Panc1 (cell line): ENCODE data around the gene LY86. TPM values are rescaled to one million over a fixed set of nuclear protein-coding genes. Genes with fewer than 3 reads are reported as not detected.

Experiments
- ATAC-seq: fragments of 200-7000 bp; cut with Tn5 transposase; 2 replicates; pipeline ENCODE4 v1.9.1; 2020; ENCODE audit warnings: mild to moderate bottlenecking, moderate library complexity
- BruUV-seq: library from RNA; stranded (reverse); fragments of 400-500 nt; replicated peaks from 2 replicates; lab custom pipeline; 2021; lab: Mats Ljungman, UMichigan
- CTCF ChIA-PET: fragments of 300-600 bp; sonication (Branson Sonifier 250); formaldehyde crosslinking; loops from one replicate; lab custom pipeline; 2022; ENCODE audit warnings: antibody characterized with exemption; lab: Charles Lee
- POLR2A ChIA-PET: fragments of 300-600 bp; sonication (Branson Sonifier 250); formaldehyde crosslinking; loops from one replicate; lab custom pipeline; 2022; ENCODE audit warnings: antibody characterized with exemption; lab: Charles Lee
- DNase-seq: peaks from one replicate; pipeline ENCODE4 v3.0.0-alpha.2; 2010; ENCODE audit warnings: low read depth, low spot score
- H3K27ac ChIP-seq: 2 replicates; pipeline ENCODE4 v1.5.1; 2011; ENCODE audit warnings: mild to moderate bottlenecking, low read length, inconsistent platforms
- H3K27me3 ChIP-seq: fragments of 200-500 bp; sonication (Bioruptor generic); 2 replicates; pipeline ENCODE4 v1.6.0; 2014; ENCODE audit warnings: low read length, inconsistent platforms; ENCODE audit not compliant: control insufficient read depth, insufficient read depth
- H3K36me3 ChIP-seq: fragments of 200-500 bp; sonication (Bioruptor generic); 2 replicates; pipeline ENCODE4 v1.5.1; 2014; ENCODE audit warnings: inconsistent platforms, mild to moderate bottlenecking, low read length, moderate library complexity; ENCODE audit not compliant: control insufficient read depth, insufficient read depth
- H3K4me1 ChIP-seq: 2 replicates; pipeline ENCODE4 v1.5.1; 2011; ENCODE audit warnings: inconsistent platforms, mild to moderate bottlenecking, low read length, moderate library complexity; ENCODE audit not compliant: control insufficient read depth, insufficient read depth
- H3K4me3 ChIP-seq, 2 experiments: 2 replicates each; pipeline ENCODE4 v1.5.1; 2011 to 2012; ENCODE audit warnings: low read depth in 2 of 2, low read length in 2 of 2, mild to moderate bottlenecking in 2 of 2, inconsistent platforms in 1 of 2, moderate library complexity in 1 of 2
- H3K9me3 ChIP-seq: fragments of 200-500 bp; sonication (Bioruptor generic); 2 replicates; pipeline ENCODE4 v1.5.1; 2014; ENCODE audit warnings: low read depth, mild to moderate bottlenecking, inconsistent platforms, low read length, moderate library complexity; ENCODE audit not compliant: control insufficient read depth, insufficient read depth
- POLR2AphosphoS5 ChIP-seq: IDR thresholded peaks from 2 replicates; pipeline ENCODE4 v1.6.1; 2012; ENCODE audit warnings: mild to moderate bottlenecking, low read depth, low read length, moderate library complexity
- SIN3A ChIP-seq: IDR thresholded peaks from 2 replicates; pipeline ENCODE4 v1.6.1; 2012; ENCODE audit warnings: low read depth, mild to moderate bottlenecking, low read length, moderate library complexity, borderline replicate concordance; ENCODE audit not compliant: insufficient read depth
- TCF7L2 ChIP-seq: IDR thresholded peaks from 2 replicates; pipeline ENCODE4 v1.6.1; 2011; ENCODE audit warnings: mild to moderate bottlenecking, low read depth, low read length, inconsistent platforms
- in situ Hi-C: cut with HindIII; loops from 2 replicates; pipeline ENCODE4 v1.10.0; 2016; ENCODE audit warnings: low sequenced_read_pairs, low pct_unique_long_range_greater_than_20kb
- intact Hi-C: fragments of 100-400 bp; cut with micrococcal nuclease; formaldehyde crosslinking; loops from one replicate; pipeline ENCODE4 v1.10.0; 2022; ENCODE audit not compliant: unreplicated experiment
- total RNA-seq: library from RNA; stranded (reverse); gene quantifications from one replicate; pipeline ENCODE4 v1.2.1, GENCODE V29; 2021; ENCODE audit not compliant: unreplicated experiment
- TF ChIP-seq, protein P1 (sequence below): fragments of 450-650 bp; IDR thresholded peaks from 2 replicates; pipeline ENCODE4 v1.5.1; 2017; ENCODE audit warnings: mild to moderate bottlenecking
- TF ChIP-seq, protein P2 (sequence below), 2 experiments: IDR thresholded peaks; 2 replicates each; pipeline ENCODE4 v1.6.1; 2011 to 2012; ENCODE audit warnings: low read depth in 2 of 2, control low read depth in 1 of 2, low read length in 1 of 2, mild to moderate bottlenecking in 1 of 2, moderate library complexity in 1 of 2; ENCODE audit not compliant: insufficient read depth in 1 of 2

Gene LY86
- total RNA-seq, 1 experiment from 2014 or later = not detected

- peaks cover 2% of the 10 kb centered on the region; the same call in 1 of the 2 replicates for H3K27me3 ChIP-seq
- CTCF ChIA-PET = no interaction called here
- no peak overlapping the region for H3K27ac ChIP-seq
- no peak overlapping the region for H3K4me3 ChIP-seq
- POLR2A ChIA-PET = no interaction called here
- no TSS peak for BruUV-seq
- no peak for ATAC-seq
- intact Hi-C loops (no loop called here), in situ Hi-C loops (no loop called here)
- H3K9me3 ChIP-seq = 0 out of 2 replicates have a peak, but pooled peaks cover 6% of the 10 kb centered on the region
- DNase-seq = no peak
- TF ChIP-seq SIN3A (no peak), POLR2AphosphoS5 (no peak), TCF7L2 (no peak)
- TF ChIP-seq, protein P1, sequence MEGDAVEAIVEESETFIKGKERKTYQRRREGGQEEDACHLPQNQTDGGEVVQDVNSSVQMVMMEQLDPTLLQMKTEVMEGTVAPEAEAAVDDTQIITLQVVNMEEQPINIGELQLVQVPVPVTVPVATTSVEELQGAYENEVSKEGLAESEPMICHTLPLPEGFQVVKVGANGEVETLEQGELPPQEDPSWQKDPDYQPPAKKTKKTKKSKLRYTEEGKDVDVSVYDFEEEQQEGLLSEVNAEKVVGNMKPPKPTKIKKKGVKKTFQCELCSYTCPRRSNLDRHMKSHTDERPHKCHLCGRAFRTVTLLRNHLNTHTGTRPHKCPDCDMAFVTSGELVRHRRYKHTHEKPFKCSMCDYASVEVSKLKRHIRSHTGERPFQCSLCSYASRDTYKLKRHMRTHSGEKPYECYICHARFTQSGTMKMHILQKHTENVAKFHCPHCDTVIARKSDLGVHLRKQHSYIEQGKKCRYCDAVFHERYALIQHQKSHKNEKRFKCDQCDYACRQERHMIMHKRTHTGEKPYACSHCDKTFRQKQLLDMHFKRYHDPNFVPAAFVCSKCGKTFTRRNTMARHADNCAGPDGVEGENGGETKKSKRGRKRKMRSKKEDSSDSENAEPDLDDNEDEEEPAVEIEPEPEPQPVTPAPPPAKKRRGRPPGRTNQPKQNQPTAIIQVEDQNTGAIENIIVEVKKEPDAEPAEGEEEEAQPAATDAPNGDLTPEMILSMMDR = no peak
- TF ChIP-seq, protein P2, sequence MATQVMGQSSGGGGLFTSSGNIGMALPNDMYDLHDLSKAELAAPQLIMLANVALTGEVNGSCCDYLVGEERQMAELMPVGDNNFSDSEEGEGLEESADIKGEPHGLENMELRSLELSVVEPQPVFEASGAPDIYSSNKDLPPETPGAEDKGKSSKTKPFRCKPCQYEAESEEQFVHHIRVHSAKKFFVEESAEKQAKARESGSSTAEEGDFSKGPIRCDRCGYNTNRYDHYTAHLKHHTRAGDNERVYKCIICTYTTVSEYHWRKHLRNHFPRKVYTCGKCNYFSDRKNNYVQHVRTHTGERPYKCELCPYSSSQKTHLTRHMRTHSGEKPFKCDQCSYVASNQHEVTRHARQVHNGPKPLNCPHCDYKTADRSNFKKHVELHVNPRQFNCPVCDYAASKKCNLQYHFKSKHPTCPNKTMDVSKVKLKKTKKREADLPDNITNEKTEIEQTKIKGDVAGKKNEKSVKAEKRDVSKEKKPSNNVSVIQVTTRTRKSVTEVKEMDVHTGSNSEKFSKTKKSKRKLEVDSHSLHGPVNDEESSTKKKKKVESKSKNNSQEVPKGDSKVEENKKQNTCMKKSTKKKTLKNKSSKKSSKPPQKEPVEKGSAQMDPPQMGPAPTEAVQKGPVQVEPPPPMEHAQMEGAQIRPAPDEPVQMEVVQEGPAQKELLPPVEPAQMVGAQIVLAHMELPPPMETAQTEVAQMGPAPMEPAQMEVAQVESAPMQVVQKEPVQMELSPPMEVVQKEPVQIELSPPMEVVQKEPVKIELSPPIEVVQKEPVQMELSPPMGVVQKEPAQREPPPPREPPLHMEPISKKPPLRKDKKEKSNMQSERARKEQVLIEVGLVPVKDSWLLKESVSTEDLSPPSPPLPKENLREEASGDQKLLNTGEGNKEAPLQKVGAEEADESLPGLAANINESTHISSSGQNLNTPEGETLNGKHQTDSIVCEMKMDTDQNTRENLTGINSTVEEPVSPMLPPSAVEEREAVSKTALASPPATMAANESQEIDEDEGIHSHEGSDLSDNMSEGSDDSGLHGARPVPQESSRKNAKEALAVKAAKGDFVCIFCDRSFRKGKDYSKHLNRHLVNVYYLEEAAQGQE (IDR thresholded peaks at IDR 0.05; ENCODE audit: insufficient read depth in 1 of 2, low read depth in 2 of 2, low read length in 1 of 2) = no peak
- no peaks in the 10 kb centered on the region for H3K4me1 ChIP-seq
- H3K36me3 ChIP-seq = no peaks in the 10 kb centered on the region
These were observed 9.2 kb upstream of the LY86 start for GRCh38 chr6:6579281-6579680.

- POLR2A ChIA-PET = no interaction called here
- DNase-seq (no peak), ATAC-seq (no peak)
- H3K9me3 ChIP-seq = 0 out of 2 replicates have a peak, but pooled peaks cover 6% of the 10 kb centered on the region
- H3K27me3 ChIP-seq = no peaks in the 10 kb centered on the region; the same call in 1 of the 2 replicates
- CTCF ChIA-PET = no interaction called here
- H3K27ac ChIP-seq = no peak overlapping the region
- H3K36me3 ChIP-seq = no peaks in the 10 kb centered on the region
- H3K4me1 ChIP-seq = no peaks in the 10 kb centered on the region
- intact Hi-C loops = no loop called here
- TF ChIP-seq SIN3A = no peak
- TF ChIP-seq, protein P2 (IDR thresholded peaks at IDR 0.05; ENCODE audit: insufficient read depth in 1 of 2, low read depth in 2 of 2, low read length in 1 of 2) = no peak
- no peak for TF ChIP-seq POLR2AphosphoS5
- TF ChIP-seq, protein P1 = no peak
- BruUV-seq = no TSS peak
- no peak overlapping the region for H3K4me3 ChIP-seq
- in situ Hi-C loops = no loop called here
These were observed 8.2 kb upstream of the LY86 start for GRCh38 chr6:6580225-6580856.
